GM21717 (cell line): Measurements from ENCODE around the gene BABAM2.
"Not testable (repeated sequence)": the region's sequence is repeated elsewhere in the genome, so short reads cannot be mapped to it uniquely, and the experiment has no call there.

Experiments
- ATAC-seq: cut with Tn5 transposase; IDR thresholded peaks from one replicate; pipeline ENCODE4 v1.9.1; 2021; ENCODE audit warnings: mild to moderate bottlenecking, moderate library complexity; ENCODE audit not compliant: unreplicated experiment

The BABAM2 gene

DNA sequence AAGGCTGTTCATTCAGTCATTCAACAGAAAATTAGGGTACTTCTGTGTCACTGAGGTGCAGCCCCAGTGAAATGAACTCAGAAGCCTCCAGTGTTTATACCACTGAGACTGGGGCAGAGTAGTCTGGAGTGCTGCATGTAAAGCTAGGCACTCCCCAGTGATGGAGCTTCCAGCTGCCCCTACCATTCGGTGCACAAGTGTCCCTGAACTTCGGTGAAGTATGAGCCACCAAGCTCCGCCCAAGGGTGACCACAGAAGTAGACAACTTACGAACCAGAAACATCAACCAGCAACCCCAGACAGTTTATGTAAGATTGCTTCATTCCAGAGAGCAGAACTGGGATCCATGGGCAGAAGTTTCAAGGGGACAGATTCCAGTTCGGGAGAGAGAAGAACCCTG is 431.5 kb downstream of the BABAM2 start:
- no peak for ATAC-seq

DNA sequence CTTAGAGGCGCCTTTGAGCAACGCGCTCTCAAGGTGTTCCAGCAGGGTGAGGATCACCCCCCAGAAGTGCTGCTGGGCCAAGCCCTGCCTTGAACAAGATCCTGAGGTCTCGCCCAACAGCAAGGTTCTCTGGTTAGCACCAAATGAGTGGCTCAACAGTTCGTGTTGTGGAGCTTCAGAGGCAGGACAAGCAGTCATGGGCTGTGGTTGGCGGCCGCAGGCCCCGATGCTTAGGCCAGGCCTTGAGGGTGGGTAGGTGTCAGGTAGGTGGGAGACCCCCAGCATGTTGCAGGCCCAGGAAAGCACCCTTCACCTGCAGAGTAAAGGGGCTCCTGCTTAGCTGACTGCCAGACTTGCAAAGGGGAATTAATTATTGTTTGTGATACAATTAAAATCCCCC is 431.9 kb downstream of the BABAM2 start:
- no peak for ATAC-seq

DNA sequence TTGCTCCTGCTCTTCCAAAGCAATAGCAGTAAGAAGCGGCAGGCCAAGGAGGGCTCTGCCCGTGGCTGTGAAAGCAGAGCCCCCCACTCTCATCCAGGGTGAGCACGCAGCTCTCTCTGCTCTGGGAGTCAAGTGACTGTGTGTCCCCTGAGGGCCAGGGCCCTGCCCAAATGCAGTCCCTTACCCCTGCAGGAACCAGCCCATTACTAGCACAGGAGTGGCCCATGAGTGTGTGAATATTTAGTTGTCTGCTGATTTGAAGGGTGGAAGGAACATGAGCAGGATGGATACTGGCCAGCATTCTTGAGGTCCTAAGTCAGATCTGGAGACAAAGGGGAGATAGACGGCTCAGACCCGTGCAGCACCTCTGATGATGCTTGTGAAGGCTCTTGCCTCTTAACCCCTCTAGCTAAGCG is 432.5 kb downstream of the BABAM2 start:
- ATAC-seq: no peak

DNA sequence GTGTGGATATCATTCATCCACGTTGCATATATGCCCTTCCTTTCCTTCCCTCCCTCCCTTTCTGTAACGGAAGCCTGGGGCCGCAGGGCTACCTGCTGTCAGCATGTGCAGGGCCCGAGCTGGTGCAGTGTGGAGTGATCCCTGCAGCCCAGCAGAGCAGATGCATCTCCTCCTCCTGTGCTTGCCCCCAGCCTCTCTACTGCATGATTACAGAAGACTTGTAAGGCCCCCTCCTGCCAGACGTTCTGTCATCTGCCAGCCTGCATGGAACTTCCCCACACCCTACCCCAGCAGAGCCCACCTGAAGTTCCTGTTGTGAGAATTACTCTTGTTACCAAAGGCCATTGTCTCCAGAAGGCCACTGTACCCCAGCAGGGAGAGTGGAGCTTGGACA is 434.6 kb downstream of the BABAM2 start:
- ATAC-seq: no peak

DNA sequence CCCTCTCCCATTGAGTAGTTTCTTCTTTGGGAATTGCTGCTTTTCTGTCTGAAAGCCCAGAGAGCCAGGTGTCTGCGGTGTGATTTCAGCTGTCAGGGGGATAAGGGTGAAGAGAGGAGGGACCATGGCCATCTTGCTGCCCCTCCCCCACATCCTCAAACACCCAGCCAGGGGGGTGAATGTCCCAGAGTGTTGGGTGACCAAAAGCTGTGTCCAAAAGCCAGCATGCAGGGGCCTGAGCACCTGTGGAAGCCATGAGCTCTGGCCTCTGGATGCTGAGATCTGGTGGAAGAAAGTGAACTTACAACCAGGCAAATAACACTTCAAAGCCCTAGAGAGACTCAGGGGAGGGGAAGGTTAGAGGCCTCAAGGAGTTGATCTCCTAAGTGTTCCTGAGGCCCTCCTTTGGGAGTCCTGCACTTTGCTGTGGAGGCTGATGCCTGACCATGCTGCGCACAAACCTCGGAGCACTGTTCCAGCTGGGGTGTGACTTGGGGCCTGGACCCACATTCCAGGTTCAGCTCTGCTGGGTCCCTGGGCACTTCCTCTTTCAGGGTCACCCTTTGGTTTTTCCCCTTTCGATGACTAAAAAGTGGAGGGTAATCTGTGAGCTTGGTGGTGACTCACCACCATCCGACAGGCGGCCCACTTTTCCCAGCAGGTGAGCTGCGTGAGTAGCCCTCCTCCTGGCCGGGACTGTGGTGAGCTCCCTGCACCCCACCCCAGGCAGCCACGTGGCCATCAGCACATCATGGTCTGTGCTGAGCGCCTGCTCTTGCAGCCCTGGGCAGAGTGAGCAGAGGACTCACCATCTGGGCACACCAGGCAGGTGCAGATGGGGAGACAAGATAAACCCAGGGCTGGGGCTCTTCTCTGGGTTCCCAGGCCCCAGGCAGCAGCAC is 435.3 kb downstream of the BABAM2 start:
- no peak for ATAC-seq

DNA sequence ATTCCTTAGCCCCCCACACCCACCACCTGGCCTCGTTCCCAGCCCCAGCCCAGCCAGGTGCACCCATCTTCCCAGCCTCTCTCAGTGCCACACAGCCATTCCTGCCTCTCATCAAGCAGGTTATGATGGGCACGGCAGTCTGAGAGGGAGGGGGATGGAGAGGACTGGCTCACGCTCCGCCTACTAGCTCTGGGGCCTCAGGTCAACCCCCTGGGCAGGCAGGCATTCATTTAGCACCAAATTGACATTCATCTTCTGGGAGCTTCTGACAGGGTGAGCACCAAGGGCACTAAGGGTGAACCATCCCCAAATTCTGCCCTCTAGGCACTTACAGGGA is 435.9 kb downstream of the BABAM2 start:
- ATAC-seq: no peak

DNA sequence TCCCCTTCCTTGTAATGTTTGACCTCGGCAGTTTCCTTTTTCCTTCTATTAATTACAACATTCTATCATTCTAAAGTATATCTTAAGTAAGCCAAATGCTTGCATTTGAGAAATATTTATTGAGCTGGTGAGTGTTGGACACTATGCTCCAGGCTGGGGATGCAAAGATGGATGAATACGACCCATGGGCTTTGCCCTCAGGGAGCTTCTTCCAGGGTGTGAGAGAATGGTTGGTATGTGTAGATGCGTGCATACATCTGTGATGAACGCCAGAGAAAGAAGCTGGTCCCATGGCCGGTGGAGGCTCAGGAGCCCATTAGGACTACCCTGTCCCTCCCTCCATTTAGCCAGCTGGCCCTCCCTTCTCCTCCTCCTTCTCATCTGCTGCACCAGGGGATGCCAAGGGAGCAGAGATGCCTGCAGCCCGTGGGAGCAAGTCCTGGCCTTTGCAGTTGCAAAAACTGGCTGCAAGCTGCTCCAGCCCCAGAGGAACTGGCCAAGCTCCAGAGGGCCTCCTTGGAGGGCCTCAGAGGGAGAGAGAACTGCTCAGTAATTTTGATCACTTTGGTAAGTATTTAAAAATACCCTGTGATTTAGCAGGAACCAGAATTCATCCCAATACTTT is 436.5 kb downstream of the BABAM2 start:
- no peak for ATAC-seq

DNA sequence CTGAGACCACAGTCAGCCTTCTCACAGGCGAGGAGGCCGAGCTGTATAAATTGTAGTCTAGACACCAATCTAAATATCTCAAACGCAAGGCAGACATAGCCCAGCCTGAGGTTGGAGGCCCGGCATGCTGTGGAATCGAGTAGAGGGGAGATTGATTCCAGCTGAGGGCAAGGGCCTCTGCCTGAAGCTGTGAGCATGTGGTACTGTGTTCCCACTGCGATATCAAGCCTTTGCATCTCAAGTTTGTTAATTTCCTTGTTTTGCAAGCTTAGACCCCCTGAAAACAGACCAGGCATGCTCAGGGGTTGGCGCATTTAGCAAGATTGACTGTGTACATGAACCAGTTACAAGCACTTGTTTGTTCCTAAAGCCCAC is 437.0 kb downstream of the BABAM2 start:
- no peak for ATAC-seq

DNA sequence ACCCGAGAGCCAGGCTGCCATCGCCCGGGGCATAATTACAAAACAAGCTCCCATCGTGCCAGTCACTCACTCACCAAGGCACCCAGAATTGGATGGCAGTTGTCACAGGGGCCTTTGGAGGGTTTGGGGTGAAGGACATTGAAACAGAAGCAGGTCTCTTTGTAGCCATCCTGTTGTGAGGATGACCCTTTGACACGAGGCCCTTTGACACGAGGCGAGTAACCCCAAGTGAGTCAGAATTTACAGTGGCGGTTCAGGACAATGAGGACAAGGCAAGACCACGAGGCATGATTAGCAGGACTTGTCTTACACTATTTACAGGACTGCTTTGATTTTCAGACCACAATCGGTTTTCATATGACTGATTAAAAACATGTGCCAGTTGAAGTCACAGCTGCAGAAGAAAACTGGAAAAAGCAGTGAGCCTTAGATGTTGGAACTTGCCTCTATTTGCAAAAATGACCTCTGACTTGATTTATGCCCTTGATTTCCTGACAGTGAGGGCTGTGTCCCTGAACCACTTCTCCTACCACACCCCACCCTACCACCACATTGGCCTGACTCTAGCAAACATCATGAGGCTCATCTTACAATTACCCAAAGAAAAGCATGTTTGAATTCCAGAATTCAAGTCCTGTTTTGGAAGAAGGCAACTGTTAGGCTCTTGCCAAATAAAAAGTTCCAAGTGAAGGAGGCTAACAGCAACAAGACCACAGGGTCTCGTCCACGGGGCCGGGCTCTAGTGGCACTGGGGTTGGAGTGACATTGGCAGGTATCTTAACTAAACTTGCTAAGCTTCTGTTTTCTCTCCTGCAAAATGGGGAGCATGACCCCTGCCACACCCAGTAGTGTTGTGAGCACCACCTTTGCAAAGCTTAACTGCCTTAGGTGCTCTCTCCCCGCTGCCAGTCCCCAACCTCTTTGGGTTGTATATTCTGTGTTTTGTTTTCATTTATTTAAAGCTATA is 437.7 kb downstream of the BABAM2 start:
- ATAC-seq: no peak

DNA sequence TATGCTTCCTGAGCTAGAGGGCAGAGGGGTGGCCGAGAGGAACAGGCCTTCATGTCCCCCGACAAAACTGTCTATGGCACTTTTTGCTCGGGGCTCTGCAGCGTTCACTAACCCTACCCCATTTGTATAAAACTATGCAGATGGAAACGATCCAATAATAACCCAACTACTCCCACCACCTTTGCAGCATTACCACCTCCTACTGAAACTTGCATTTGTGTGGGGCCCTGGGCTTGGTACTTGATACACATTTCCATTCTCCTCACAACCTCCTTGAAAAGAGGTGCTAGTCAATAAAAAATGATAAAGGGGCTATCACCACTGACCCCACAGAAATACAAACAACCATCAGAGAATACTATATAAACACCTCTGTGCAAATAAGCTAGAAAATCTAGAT is 438.7 kb downstream of the BABAM2 start:
- ATAC-seq: no peak

DNA sequence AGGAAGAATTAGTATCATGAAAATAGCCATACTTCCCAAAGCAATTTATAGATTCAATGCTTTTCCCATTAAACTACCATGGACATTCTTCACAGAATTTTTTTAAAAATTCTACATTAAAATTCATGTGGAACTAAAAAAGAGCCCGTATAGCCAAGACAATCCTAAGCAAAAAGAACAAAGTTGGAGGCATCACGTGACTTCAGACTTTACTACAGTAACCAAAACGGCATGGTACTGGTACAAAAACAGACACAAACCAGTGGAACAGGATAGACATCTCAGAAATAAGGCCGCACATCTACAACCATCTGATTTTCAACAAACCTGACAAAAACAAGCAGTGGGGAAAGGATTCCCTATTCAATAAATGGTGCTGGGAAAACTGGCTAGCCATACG is 440.2 kb downstream of the BABAM2 start:
- not testable (repeated sequence) for ATAC-seq

DNA sequence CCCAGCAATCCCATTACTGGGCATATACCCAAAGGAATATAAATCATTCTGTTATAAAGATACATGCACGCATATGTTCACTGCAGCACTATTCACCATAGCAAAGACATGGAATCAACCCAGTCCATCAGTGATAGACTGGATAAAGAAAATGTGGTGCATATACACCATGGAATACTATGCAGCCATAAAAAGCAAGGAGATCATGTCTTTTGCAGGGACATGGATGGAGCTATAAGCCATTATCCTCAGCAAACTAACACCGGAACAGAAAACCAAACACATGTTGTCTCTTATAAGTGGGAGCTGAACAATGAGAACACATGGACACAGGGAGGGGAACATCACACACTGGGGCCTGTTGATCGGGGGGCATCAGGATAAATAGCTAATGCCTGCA is 441.3 kb downstream of the BABAM2 start:
- ATAC-seq: not testable (repeated sequence)

DNA sequence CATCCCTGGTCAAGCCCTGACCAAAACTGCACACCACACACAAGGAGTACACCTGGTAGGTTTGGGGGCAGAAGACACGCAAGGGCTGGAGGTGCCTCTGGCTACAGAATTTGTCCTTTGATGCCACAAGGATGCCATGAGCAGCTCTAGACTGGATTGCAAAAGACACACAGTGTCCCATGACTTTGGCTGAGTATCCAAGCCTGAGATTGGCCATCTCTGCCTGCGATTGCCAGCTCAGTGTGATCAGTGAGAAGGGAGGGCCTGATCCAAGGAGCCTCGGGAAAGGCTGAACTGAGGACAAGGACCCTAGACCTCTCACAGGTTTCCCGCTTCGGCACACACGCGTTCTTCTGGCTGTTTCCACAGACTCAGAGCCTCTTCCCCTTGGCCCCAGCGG is 442.2 kb downstream of the BABAM2 start:
- no peak for ATAC-seq

DNA sequence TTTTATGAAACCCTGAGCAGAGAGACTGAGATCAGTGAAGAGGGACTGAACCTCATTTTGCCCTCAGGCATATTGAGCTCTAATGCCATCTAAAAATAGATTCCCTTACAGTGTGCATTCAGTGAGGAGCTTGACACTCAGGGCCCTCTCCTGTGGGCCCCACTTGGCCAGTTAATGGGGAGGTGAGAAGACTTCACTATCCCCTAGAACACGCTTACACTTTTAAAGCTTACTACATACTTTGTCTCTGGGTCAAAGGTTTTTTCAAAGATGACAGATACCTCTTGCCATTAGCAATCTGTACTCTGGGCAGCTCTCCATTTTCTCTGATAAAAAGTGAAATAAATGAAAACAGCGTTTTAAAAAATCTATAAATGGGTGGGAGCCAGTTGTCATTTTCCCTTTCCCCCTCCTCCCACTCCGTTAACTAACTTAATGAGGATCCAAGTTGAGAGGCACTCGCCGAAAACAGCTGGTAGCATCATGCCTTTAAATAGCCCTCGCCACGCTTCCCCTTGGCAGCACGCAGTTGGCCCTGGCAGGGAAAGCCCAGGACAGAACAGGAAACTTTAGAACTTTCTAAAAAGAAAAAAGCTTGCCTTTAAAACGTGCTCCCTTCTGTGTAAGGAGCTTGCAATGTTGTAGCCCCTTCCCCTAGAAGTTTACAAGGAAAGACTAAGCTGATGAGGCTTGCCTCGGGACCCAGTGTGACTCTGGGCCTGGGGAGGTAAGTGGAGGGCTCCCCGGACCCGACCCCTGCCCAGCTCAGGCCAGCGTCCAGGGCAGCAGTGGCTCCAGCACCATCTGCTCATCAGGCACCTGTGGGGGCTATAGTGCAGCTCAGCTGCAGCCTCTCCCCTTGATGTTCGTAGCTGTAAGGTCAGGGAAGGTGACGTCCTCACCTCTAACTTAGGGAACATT is 443.3 kb downstream of the BABAM2 start:
- no peak for ATAC-seq

DNA sequence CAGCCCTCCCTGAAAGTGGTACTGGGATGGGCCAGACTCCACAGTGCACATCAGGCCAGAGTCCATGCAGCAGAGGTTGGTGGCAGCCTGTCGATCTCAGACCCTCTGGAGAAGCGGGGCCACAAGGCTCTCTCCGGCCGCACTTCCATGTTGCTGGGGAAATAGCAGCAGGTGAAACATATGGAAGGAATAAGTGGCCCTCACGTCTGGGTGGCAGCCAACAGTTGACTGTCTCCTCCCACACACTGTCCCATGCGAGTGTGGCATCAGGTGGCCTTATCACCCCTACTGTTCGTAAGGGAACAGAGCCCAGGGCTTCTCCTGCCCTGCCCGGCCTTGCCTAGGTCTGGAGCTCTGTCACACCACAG is 444.0 kb downstream of the BABAM2 start:
- no peak for ATAC-seq

DNA sequence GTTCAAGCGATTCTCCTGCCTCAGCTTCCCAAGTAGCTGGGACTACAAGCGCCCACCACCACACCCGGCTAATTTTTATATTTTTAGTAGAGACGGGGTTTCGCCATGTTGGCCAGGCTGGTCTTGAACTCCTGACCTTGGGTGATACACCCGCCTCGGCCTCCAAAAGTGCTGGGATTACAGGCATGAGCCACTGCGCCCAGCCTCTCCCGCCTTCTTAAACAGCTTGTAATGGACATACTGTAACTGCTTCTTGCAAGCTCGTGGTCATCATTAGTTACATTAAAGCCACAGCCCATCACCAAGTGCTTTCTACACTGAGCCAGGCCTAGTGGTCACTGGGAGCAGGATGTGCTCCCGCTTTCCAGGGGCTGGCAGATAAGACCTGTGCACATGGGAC is 444.7 kb downstream of the BABAM2 start:
- ATAC-seq: not testable (repeated sequence)

DNA sequence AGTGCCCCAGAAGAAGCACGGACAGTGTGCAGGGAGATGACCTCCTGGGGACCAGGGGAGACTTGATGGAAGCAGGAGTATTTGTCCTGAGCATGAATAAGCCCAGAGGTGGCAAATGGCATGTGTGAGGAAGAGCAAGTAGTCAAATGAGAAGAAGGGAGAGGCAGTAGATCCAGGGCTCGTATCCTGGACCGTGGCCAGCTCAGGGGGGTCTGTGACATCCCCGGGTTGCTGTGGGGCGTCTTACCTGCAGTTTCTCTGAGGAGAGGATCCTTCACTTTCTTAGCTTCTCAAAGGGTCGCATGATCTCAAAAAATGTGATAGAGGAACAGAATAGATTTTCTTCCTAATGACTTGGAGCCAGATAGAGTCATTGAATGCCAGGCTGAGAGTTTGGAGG is 445.1 kb downstream of the BABAM2 start:
- no peak for ATAC-seq

DNA sequence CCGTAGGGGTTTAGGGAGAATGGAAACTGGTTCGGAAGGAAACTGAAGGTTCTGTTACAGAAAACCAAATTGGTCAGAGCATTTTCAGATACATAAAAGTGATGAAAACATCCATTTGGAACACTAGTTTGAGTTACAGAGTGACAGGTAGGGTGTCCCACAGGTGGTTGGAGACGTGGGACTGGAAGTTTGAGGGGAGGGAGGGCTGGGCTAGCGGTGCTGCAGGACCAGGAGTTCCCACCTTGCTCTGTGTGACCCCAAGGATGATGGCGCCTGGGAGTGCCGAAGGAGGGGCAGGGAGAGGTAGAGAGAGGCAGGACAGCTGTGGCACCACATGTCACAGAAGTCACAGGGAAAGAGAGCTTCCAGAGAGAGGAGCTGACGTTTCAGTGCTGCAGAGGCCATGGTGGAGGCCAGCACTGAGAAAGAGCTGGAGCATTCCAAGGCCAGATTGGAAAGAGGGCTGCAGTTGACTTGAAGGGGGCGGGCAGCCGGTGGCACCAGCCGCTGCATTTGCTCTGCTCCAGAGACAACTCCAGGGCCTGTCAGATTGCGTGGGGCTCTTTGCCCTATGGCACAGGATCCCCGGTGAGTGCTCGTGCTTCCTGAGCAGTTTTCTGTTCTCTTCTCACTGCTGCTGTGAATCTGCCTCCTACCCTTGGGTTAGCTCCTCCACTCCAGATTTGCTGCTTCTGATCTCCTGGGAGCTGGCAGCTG is 445.9 kb downstream of the BABAM2 start:
- ATAC-seq: no peak

DNA sequence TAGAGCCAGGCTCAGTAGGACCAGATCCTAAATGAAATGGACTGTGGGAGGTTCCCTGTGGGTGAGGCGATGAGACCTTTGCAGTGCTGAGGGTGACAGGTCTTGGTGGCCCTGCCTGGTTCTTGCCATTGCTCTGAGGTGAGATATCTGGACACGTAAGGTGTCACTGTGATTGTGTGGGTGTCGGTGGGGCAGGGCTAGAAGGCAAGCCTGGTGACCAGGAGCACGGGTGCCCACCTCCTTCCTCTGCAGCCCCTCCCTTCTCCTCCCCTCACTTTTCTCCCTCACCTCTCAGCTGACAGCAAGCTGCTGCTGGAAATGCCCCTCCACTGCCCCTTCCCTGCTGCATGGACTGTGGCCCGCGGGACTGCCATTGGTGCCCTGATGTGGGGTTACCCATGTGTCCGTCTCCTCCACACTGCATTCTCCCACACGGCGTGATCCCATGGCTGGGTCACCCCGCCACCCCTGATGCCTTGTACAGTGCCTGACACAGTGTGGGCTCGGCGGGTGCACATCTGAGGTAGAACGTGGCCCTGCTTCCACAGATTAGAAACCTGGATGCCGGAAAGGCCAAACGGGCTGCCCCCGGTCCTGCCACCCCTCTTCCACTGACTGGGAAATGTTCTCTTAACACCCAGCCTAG is 446.6 kb downstream of the BABAM2 start:
- ATAC-seq: no peak
